HepG2 (cell line): ENCODE measurements around the gene RARS2. TPM values are rescaled to one million over a fixed set of nuclear protein-coding genes. Genes with fewer than 3 reads are reported as not detected.
A peak's percentile ranks its signal among the peaks of the same experiment; 100 is the strongest.

Source experiments
- AKNA ChIP-seq: sonication (generic); formaldehyde crosslinking; IDR thresholded peaks from 2 replicates; pipeline ENCODE4 v1.4.0; 2020; ENCODE audit warnings: missing genetic modification reagents, borderline replicate concordance
- EEA1 ChIP-seq: sonication (generic); formaldehyde crosslinking; IDR thresholded peaks from 2 replicates; pipeline ENCODE4 v1.5.1; 2020; ENCODE audit warnings: mild to moderate bottlenecking, missing genetic modification reagents, borderline replicate concordance
- FOXC1 ChIP-seq: sonication (generic); formaldehyde crosslinking; IDR thresholded peaks from 2 replicates; pipeline ENCODE4 v1.8.0; 2022; ENCODE audit warnings: mild to moderate bottlenecking, missing genetic modification reagents, borderline replicate concordance
- HNRNPH1 ChIP-seq: fragments of 200-400 bp; formaldehyde crosslinking; optimal IDR thresholded peaks from 2 replicates; pipeline ENCODE3; 2017; ENCODE audit warnings: mild to moderate bottlenecking, low read depth, low read length
- IKZF4 ChIP-seq: sonication (generic); formaldehyde crosslinking; IDR thresholded peaks from 2 replicates; pipeline ENCODE4 v1.5.1; 2020; ENCODE audit warnings: borderline replicate concordance, mild to moderate bottlenecking, low read depth, missing genetic modification reagents; ENCODE audit errors: not compliant biosample characterization
- MAFG ChIP-seq: sonication (generic); formaldehyde crosslinking; IDR thresholded peaks from 2 replicates; pipeline ENCODE4 v1.5.1; 2020; ENCODE audit warnings: mild to moderate bottlenecking, missing genetic modification reagents
- MEIS2 ChIP-seq: sonication (generic); formaldehyde crosslinking; IDR thresholded peaks from 2 replicates; pipeline ENCODE4 v1.9.0; 2021; ENCODE audit warnings: mild to moderate bottlenecking, missing genetic modification reagents
- PHB2 ChIP-seq: fragments of 450-650 bp; IDR thresholded peaks from 2 replicates; pipeline ENCODE4 v1.6.1; 2018; ENCODE audit not compliant: partially characterized antibody
- ZNF720 ChIP-seq: sonication (generic); formaldehyde crosslinking; IDR thresholded peaks from 2 replicates; pipeline ENCODE4 v1.4.0; 2020; ENCODE audit warnings: missing genetic modification reagents
- ZSCAN25 ChIP-seq: sonication (generic); formaldehyde crosslinking; IDR thresholded peaks from 2 replicates; pipeline ENCODE4 v1.8.0; 2022; ENCODE audit warnings: mild to moderate bottlenecking, missing genetic modification reagents
- ZXDC ChIP-seq: sonication (generic); formaldehyde crosslinking; IDR thresholded peaks from 2 replicates; pipeline ENCODE4 v1.5.0; 2020; ENCODE audit warnings: mild to moderate bottlenecking, missing genetic modification reagents
- polyA plus RNA-seq, 8 experiments: library from polyadenylated mRNA; depleted of rRNA in 3 of 8; stranded (reverse) in 7 of 8; unstranded in 1 of 8; fragments of >200 nt; fragmentation: Illumina TruSeq in 4 of 8; extraction: Trizol in 4 of 8; gene quantifications; 2 replicates each; pipeline versions ENCODE4 v1.2.1 to v1.2.3, GENCODE V29; 2011 to 2016; ENCODE audit warnings: low read depth in 4 of 8, missing spikeins in 1 of 8, mixed read lengths in 1 of 8; ENCODE audit not compliant: insufficient read depth in 1 of 8
- total RNA-seq, 5 experiments: library from RNA; depleted of rRNA; stranded (reverse); fragments of >200 nt; fragmentation: Illumina TruSeq; extraction: Trizol; gene quantifications; 2 replicates each; pipeline ENCODE4 v1.2.3, GENCODE V29; 2016; ENCODE audit warnings: low read depth in 1 of 5
- TF ChIP-seq, protein P1 (sequence below): sonication (generic); formaldehyde crosslinking; conservative IDR thresholded peaks from 2 replicates; pipeline ENCODE4 v1.4.0; 2020; ENCODE audit warnings: mild to moderate bottlenecking, missing genetic modification reagents, moderate library complexity

RARS2 gene
- total and polyA plus RNA-seq, 2 of the 13 experiments (the other 11 are each of a cell fraction or from before 2014, with no cell fraction given): 23.4 to 80.1 TPM

- TF ChIP-seq IKZF4 (CRISPR knock-in tag): no peak
- TF ChIP-seq, protein P1, sequence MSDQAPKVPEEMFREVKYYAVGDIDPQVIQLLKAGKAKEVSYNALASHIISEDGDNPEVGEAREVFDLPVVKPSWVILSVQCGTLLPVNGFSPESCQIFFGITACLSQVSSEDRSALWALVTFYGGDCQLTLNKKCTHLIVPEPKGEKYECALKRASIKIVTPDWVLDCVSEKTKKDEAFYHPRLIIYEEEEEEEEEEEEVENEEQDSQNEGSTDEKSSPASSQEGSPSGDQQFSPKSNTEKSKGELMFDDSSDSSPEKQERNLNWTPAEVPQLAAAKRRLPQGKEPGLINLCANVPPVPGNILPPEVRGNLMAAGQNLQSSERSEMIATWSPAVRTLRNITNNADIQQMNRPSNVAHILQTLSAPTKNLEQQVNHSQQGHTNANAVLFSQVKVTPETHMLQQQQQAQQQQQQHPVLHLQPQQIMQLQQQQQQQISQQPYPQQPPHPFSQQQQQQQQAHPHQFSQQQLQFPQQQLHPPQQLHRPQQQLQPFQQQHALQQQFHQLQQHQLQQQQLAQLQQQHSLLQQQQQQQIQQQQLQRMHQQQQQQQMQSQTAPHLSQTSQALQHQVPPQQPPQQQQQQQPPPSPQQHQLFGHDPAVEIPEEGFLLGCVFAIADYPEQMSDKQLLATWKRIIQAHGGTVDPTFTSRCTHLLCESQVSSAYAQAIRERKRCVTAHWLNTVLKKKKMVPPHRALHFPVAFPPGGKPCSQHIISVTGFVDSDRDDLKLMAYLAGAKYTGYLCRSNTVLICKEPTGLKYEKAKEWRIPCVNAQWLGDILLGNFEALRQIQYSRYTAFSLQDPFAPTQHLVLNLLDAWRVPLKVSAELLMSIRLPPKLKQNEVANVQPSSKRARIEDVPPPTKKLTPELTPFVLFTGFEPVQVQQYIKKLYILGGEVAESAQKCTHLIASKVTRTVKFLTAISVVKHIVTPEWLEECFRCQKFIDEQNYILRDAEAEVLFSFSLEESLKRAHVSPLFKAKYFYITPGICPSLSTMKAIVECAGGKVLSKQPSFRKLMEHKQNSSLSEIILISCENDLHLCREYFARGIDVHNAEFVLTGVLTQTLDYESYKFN (CRISPR knock-in tag): peak; percentile 32
- TF ChIP-seq HNRNPH1: no peak
- no peak; the same call in 1 of the 2 replicates for TF ChIP-seq FOXC1
- TF ChIP-seq ZXDC (CRISPR knock-in tag): no peak
- no peak for TF ChIP-seq MAFG
- TF ChIP-seq MEIS2: peak; percentile 64; the same call in 1 of the 2 replicates
- TF ChIP-seq PHB2: no peak
- no peak for TF ChIP-seq AKNA
- peak; percentile 50; the same call in 1 of the 2 replicates for TF ChIP-seq ZSCAN25 (CRISPR knock-in tag)
- TF ChIP-seq ZNF720 (CRISPR knock-in tag): no peak
- 0 out of 2 replicates have a peak, but pooled peaks have one; percentile 49 for TF ChIP-seq EEA1 (CRISPR knock-in tag)
These were observed at the start of gene RARS2, which contains the start of gene ORC3 (continued) for GRCh38 chr6:87589693-87590416.
